HepG2 (cell line): ENCODE results near the gene MAP4K3. TPM values are rescaled to one million over a fixed set of nuclear protein-coding genes. Genes with fewer than 3 reads are reported as not detected.

Source experiments
- ATAC-seq: fragments of 200-7000 bp; cut with Tn5 transposase; 3 replicates; pipeline ENCODE4 v1.9.1; 2020; ENCODE audit warnings: mild to moderate bottlenecking, moderate library complexity
- BruUV-seq: library from RNA; stranded (reverse); fragments of 400-500 nt; replicated peaks from 2 replicates; lab custom pipeline; 2021; lab: Mats Ljungman, UMichigan
- CTCF ChIA-PET: fragments of 300-600 bp; formaldehyde crosslinking; extraction: SDS; loops from one replicate; lab custom pipeline; 2021; ENCODE audit warnings: low total read pairs, inconsistent platforms, low intra/inter-chr PET ratio; lab: Yijun Ruan, JAX
- POLR2A ChIA-PET: fragments of 350-600 bp; sonication (Branson Sonifier 250); formaldehyde crosslinking; loops from one replicate; lab custom pipeline; 2020; ENCODE audit warnings: antibody characterized with exemption, inconsistent platforms; lab: Yijun Ruan, JAX
- DNase-seq: peaks from one replicate; pipeline ENCODE4 v3.0.0-alpha.2; 2015; ENCODE audit warnings: low spot score
- FAIRE-seq: peaks from 3 replicates; lab custom pipeline; 2011; peaks lifted over from hg19 to GRCh38; lab: Jason Lieb, UNC
- H2AFZ ChIP-seq: one replicate; pipeline ENCODE4 v1.6.1; 2011; ENCODE audit warnings: low read length, inconsistent platforms
- H3K27ac ChIP-seq: fragments of 300-600 bp; 3 replicates; pipeline ENCODE4 v1.8.0; 2011; ENCODE audit warnings: mixed run types, mild to moderate bottlenecking, mixed read lengths, low read length, inconsistent platforms; ENCODE audit not compliant: insufficient read depth; ENCODE audit errors: extremely low read length
- H3K27me3 ChIP-seq, 2 experiments: fragments of 200-600 bp in 1 of 2; 2 replicates in 1 of 2; 3 replicates in 1 of 2; pipeline versions ENCODE4 v1.6.0 to v1.8.0; 2011; ENCODE audit warnings: low read length in 2 of 2, mild to moderate bottlenecking in 2 of 2, moderate library complexity in 2 of 2, inconsistent platforms in 1 of 2; ENCODE audit not compliant: insufficient read depth in 2 of 2, control insufficient read depth in 1 of 2
- H3K36me3 ChIP-seq, 2 experiments: fragments of 200-600 bp in 1 of 2; replicated peaks in 1 of 2; 2 replicates in 1 of 2; 3 replicates in 1 of 2; pipeline versions ENCODE4 v1.5.1 to v1.8.0; 2011; ENCODE audit warnings: low read length in 2 of 2, inconsistent platforms in 1 of 2; ENCODE audit not compliant: insufficient read depth in 2 of 2, control insufficient read depth in 1 of 2
- H3K4me1 ChIP-seq: 2 replicates; pipeline ENCODE4 v1.5.1; 2012; ENCODE audit warnings: low read length, inconsistent platforms; ENCODE audit not compliant: insufficient read depth
- H3K4me2 ChIP-seq: 2 replicates; pipeline ENCODE4 v1.6.0; 2011; ENCODE audit warnings: low read depth, low read length, inconsistent platforms
- H3K4me3 ChIP-seq, 3 experiments: fragments of 200-600 bp in 1 of 3; sonication (generic), shearing (Covaris generic) in 1 of 3; replicated peaks in 1 of 3; 2 replicates each; pipeline ENCODE4 v1.5.1; 2011 to 2016; ENCODE audit warnings: low read length in 3 of 3, inconsistent platforms in 2 of 3, low read depth in 2 of 3, mild to moderate bottlenecking in 2 of 3, control low read depth in 1 of 3, mixed read lengths in 1 of 3; ENCODE audit not compliant: insufficient read depth in 1 of 3
- H3K79me2 ChIP-seq: one replicate; pipeline ENCODE4 v1.6.1; 2011; ENCODE audit warnings: low read length, inconsistent platforms; ENCODE audit not compliant: insufficient read depth
- H3K9ac ChIP-seq: 2 replicates; pipeline ENCODE4 v1.6.0; 2011; ENCODE audit warnings: mild to moderate bottlenecking, low read depth, low read length, inconsistent platforms; ENCODE audit not compliant: insufficient read depth
- H3K9me3 ChIP-seq: 2 replicates; pipeline ENCODE4 v1.5.1; 2012; ENCODE audit warnings: mild to moderate bottlenecking, low read length
- H4K20me1 ChIP-seq: 2 replicates; pipeline ENCODE4 v1.6.0; 2011; ENCODE audit warnings: inconsistent platforms, mild to moderate bottlenecking, low read length, moderate library complexity; ENCODE audit not compliant: insufficient read depth
- CEBPB ChIP-seq: IDR thresholded peaks from 2 replicates; pipeline ENCODE4 v1.6.1; 2011; ENCODE audit warnings: low read depth, low read length, improper control_type of control experiment, borderline replicate concordance
- FOXC1 ChIP-seq: sonication (generic); formaldehyde crosslinking; IDR thresholded peaks from 2 replicates; pipeline ENCODE4 v1.8.0; 2022; ENCODE audit warnings: mild to moderate bottlenecking, missing genetic modification reagents, borderline replicate concordance
- HOXA7 ChIP-seq: sonication (generic); formaldehyde crosslinking; IDR thresholded peaks from 2 replicates; pipeline ENCODE4 v1.8.1; 2022; ENCODE audit warnings: mild to moderate bottlenecking, missing genetic modification reagents, moderate library complexity
- MAFF ChIP-seq: IDR thresholded peaks from 2 replicates; pipeline ENCODE4 v1.6.1; 2011; ENCODE audit warnings: low read depth, low read length, improper control_type of control experiment
- MAFK ChIP-seq, 2 experiments: IDR thresholded peaks in 1 of 2; conservative IDR thresholded peaks in 1 of 2; 2 replicates each; pipeline ENCODE4 v1.6.1; 2011; ENCODE audit warnings: improper control_type of control experiment in 2 of 2, low read length in 2 of 2
- ZNF329 ChIP-seq: sonication (generic); formaldehyde crosslinking; IDR thresholded peaks from 2 replicates; pipeline ENCODE4 v1.9.0; 2021; ENCODE audit warnings: low read depth, mild to moderate bottlenecking, missing genetic modification reagents
- WGBS: methylation state at CpG from one replicate; pipeline ENCODE4 v1.1.6; 2017; ENCODE audit warnings: low lambda C conversion rate; 5-methylcytosine and 5-hydroxymethylcytosine counted together
- in situ Hi-C: cut with HindIII; loops from 2 replicates; pipeline ENCODE4 v1.10.0; 2017; ENCODE audit warnings: low pct_unique_long_range_greater_than_20kb; ENCODE audit not compliant: extremely low pct_ligation_motif_present
- intact Hi-C: fragments of 100-400 bp; cut with micrococcal nuclease; formaldehyde crosslinking; loops from one replicate; pipeline ENCODE4 v1.10.0; 2022; ENCODE audit not compliant: unreplicated experiment
- polyA plus RNA-seq, 8 experiments: library from polyadenylated mRNA; depleted of rRNA in 3 of 8; stranded (reverse) in 7 of 8; unstranded in 1 of 8; fragments of >200 nt; fragmentation: Illumina TruSeq in 4 of 8; extraction: Trizol in 4 of 8; gene quantifications; 2 replicates each; pipeline versions ENCODE4 v1.2.1 to v1.2.3, GENCODE V29; 2011 to 2016; ENCODE audit warnings: low read depth in 4 of 8, missing spikeins in 1 of 8, mixed read lengths in 1 of 8; ENCODE audit not compliant: insufficient read depth in 1 of 8
- small RNA-seq, 3 experiments: library from RNA; depleted of rRNA; stranded (forward); fragments of <200 nt; gene quantifications; one replicate each; pipeline ENCODE3, GENCODE V24; 2012; ENCODE audit warnings: low read depth in 2 of 3, low replicate concordance in 1 of 3; ENCODE audit not compliant: insufficient read length in 3 of 3, insufficient read depth in 2 of 3
- total RNA-seq, 5 experiments: library from RNA; depleted of rRNA; stranded (reverse); fragments of >200 nt; fragmentation: Illumina TruSeq; extraction: Trizol; gene quantifications; 2 replicates each; pipeline ENCODE4 v1.2.3, GENCODE V29; 2016; ENCODE audit warnings: low read depth in 1 of 5
- TF ChIP-seq, protein P1 (sequence below): sonication (generic); formaldehyde crosslinking; IDR thresholded peaks from 2 replicates; pipeline ENCODE4 v1.4.0; 2020; ENCODE audit warnings: mild to moderate bottlenecking, missing genetic modification reagents, borderline replicate concordance

The MAP4K3 gene
- total and polyA plus RNA-seq, 2 of the 13 experiments (the other 11 are each of a cell fraction or from before 2014, with no cell fraction given): 45.9 to 53.2 TPM

DNA sequence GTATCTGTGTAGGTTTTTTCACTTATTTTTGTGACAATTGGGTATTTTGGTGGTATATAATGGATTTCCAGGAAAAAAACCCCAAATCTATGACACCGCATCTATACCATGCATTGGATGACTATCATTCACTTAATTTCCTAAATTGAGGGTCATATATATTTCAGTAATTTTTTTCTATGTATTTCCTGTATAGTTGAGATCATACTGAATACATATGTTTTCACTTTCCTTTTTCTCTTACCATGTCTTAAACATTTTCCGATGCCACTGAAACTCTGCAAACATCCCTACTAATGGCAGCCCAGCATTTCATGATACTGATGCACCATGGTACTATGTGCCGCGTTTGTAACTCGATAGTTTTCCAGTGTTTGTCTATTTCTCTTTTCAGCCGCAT, 233.7 kb downstream of the MAP4K3 start (continued):
- TF ChIP-seq, protein P1, sequence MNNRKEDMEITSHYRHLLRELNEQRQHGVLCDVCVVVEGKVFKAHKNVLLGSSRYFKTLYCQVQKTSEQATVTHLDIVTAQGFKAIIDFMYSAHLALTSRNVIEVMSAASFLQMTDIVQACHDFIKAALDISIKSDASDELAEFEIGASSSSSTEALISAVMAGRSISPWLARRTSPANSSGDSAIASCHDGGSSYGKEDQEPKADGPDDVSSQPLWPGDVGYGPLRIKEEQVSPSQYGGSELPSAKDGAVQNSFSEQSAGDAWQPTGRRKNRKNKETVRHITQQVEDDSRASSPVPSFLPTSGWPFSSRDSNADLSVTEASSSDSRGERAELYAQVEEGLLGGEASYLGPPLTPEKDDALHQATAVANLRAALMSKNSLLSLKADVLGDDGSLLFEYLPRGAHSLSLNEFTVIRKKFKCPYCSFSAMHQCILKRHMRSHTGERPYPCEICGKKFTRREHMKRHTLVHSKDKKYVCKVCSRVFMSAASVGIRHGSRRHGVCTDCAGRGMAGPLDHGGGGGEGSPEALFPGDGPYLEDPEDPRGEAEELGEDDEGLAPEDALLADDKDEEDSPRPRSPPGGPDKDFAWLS (CRISPR knock-in tag): no peak
- TF ChIP-seq CEBPB (no peak), ZNF329 (no peak), MAFF (no peak), HOXA7 (CRISPR knock-in tag) (no peak)
- TF ChIP-seq, all 625 proteins: peak for 0

GRCh38 chr2:39202639-39203369, 234.3 kb downstream of the MAP4K3 start:
- H3K27me3 ChIP-seq: no peaks in the 10 kb centered on the region
- H3K4me2 ChIP-seq: no peak overlapping the region
- H3K36me3 ChIP-seq: no peaks in the 10 kb centered on the region
- 55% methylated on average over 1 of the region's 1 CpG for WGBS
- TF ChIP-seq MAFF (peak; percentile 29; the same call in 1 of the 2 replicates), MAFK (conservative IDR thresholded peaks at IDR 0.05 in 1 of 2, IDR thresholded peaks at IDR 0.05 in 1 of 2; ENCODE audit: low read length in 2 of 2) (peak; percentile 19 to 40; a peak in 1 of 4 replicates), FOXC1 (CRISPR knock-in tag) (no peak)
- H3K4me1 ChIP-seq: no peaks in the 10 kb centered on the region
- POLR2A ChIA-PET: no interaction called here
- CTCF ChIA-PET: no interaction called here
- no peak for ATAC-seq
- no peak overlapping the region for H3K9ac ChIP-seq
- FAIRE-seq: no peak
- BruUV-seq: no TSS peak
- in situ Hi-C loops (no loop called here), intact Hi-C loops (no loop called here)
- DNase-seq: no peak
- no peak overlapping the region for H3K4me3 ChIP-seq
- no peak overlapping the region for H2AFZ ChIP-seq
- H3K79me2 ChIP-seq: no peaks in the 10 kb centered on the region
- H4K20me1 ChIP-seq: no peaks in the 10 kb centered on the region
- H3K9me3 ChIP-seq: no peaks in the 10 kb centered on the region
- H3K27ac ChIP-seq: no peak overlapping the region

Small RNAs within 50 kb of the gene (small RNA-seq; reads per million reads assigned to genes)
- gene RF00272: 0 reads per million in 3 experiments

Other genes with a start within 250 kb of the MAP4K3 start
- 0.29 and 0.48 TPM in 2 replicates for gene CDKL4, start 193.3 kb downstream of the MAP4K3 start, total RNA-seq (2016; rRNA removed; fragmentation: Illumina TruSeq; extraction: Trizol)
- gene CDKL4, start 193.3 kb downstream of the MAP4K3 start, polyA plus RNA-seq (2011; rRNA removed): 0.10 and 0.50 TPM in 2 replicates
- 0.38 TPM in 1 of 2 replicates, not detected in the other for gene TMEM178A, start 228.6 kb upstream of the MAP4K3 start, total RNA-seq (2016; rRNA removed; fragmentation: Illumina TruSeq; extraction: Trizol)
- gene TMEM178A, start 228.6 kb upstream of the MAP4K3 start, polyA plus RNA-seq (2011; rRNA removed): 3.3 and 3.8 TPM in 2 replicates